H1 (cell line): ENCODE results near the gene MTO1. TPM values are rescaled to one million over a fixed set of nuclear protein-coding genes. Genes with fewer than 3 reads are reported as not detected.

ENCODE experiments used
- ATF3 ChIP-seq: IDR thresholded peaks from 2 replicates; pipeline ENCODE4 v1.6.1; 2011; ENCODE audit warnings: low read depth, mild to moderate bottlenecking, low read length; ENCODE audit not compliant: insufficient read depth
- BCL11A ChIP-seq, 2 experiments: IDR thresholded peaks; one replicate each; pipeline ENCODE4 v1.6.1; 2011; ENCODE audit warnings: low read depth in 2 of 2, low read length in 2 of 2, mild to moderate bottlenecking in 2 of 2
- CBX8 ChIP-seq: fragments of 300-800, 300-1000 bp; sonication (generic); IDR thresholded peaks from 2 replicates; pipeline ENCODE4 v1.7.1; 2016; ENCODE audit warnings: low read depth, low read length, borderline replicate concordance
- CREB1 ChIP-seq: IDR thresholded peaks from 2 replicates; pipeline ENCODE4 v1.6.1; 2012; ENCODE audit warnings: inconsistent platforms
- CTCF ChIP-seq, 3 experiments: IDR thresholded peaks; 1 replicate in 2 of 3; 2 replicates in 1 of 3; pipeline versions ENCODE4 v1.5.1 to v1.6.1; 2011; ENCODE audit warnings: low read length in 3 of 3, mild to moderate bottlenecking in 3 of 3, inconsistent platforms in 2 of 3, low read depth in 1 of 3, moderate library complexity in 1 of 3; ENCODE audit not compliant: insufficient read depth in 1 of 3; ENCODE audit errors: control extremely low read depth in 1 of 3
- E2F6 ChIP-seq: IDR thresholded peaks from 2 replicates; pipeline ENCODE4 v1.6.1; 2012; ENCODE audit warnings: inconsistent platforms
- EP300 ChIP-seq, 2 experiments: IDR thresholded peaks; 1 replicate in 1 of 2; 2 replicates in 1 of 2; pipeline ENCODE4 v1.6.1; 2011 to 2012; ENCODE audit warnings: low read depth in 2 of 2, low read length in 2 of 2, mild to moderate bottlenecking in 2 of 2, borderline replicate concordance in 1 of 2, inconsistent platforms in 1 of 2, moderate library complexity in 1 of 2
- KDM4A ChIP-seq: IDR thresholded peaks from one replicate; pipeline ENCODE4 v1.7.1; 2012; ENCODE audit warnings: low read depth, mild to moderate bottlenecking, moderate library complexity, low read length, inconsistent platforms; ENCODE audit not compliant: severe bottlenecking
- KDM5A ChIP-seq: fragments of 200-600 bp; IDR thresholded peaks from 2 replicates; pipeline ENCODE4 v1.7.1; 2012; ENCODE audit warnings: mild to moderate bottlenecking, low read length, inconsistent platforms, mixed read lengths
- MAFK ChIP-seq: IDR thresholded peaks from 2 replicates; pipeline ENCODE4 v1.6.1; 2012; ENCODE audit warnings: low read depth, mild to moderate bottlenecking, improper control_type of control experiment, low read length
- MAX ChIP-seq: IDR thresholded peaks from 2 replicates; pipeline ENCODE4 v1.6.1; 2012; ENCODE audit warnings: inconsistent platforms
- NRF1 ChIP-seq: IDR thresholded peaks from 2 replicates; pipeline ENCODE4 v1.6.1; 2011; ENCODE audit warnings: mild to moderate bottlenecking, low read depth, low read length, improper control_type of control experiment
- PHF8 ChIP-seq: fragments of 200-600 bp; sonication (generic); conservative IDR thresholded peaks from 2 replicates; pipeline ENCODE4 v1.7.1; 2012; ENCODE audit warnings: low read depth, mild to moderate bottlenecking, inconsistent platforms, low read length, moderate library complexity
- POLR2AphosphoS5 ChIP-seq: IDR thresholded peaks from 2 replicates; pipeline ENCODE4 v1.6.1; 2011; ENCODE audit warnings: low read depth, low read length
- POU5F1 ChIP-seq: IDR thresholded peaks from 2 replicates; pipeline ENCODE4 v1.6.1; 2011; ENCODE audit warnings: low read depth, mild to moderate bottlenecking, low read length, moderate library complexity
- RBBP5 ChIP-seq: IDR thresholded peaks from 2 replicates; pipeline ENCODE4 v1.7.1; 2012; ENCODE audit warnings: low read depth, mild to moderate bottlenecking, inconsistent platforms, low read length, moderate library complexity, borderline replicate concordance
- RFX5 ChIP-seq: IDR thresholded peaks from 2 replicates; pipeline ENCODE4 v1.6.1; 2011; ENCODE audit warnings: low read depth, low read length, improper control_type of control experiment, borderline replicate concordance
- RXRA ChIP-seq: IDR thresholded peaks from 2 replicates; pipeline ENCODE4 v1.6.1; 2011; ENCODE audit warnings: low read depth, mild to moderate bottlenecking, low read length, moderate library complexity; ENCODE audit not compliant: insufficient read depth
- SUZ12 ChIP-seq: fragments of 200-600 bp; sonication (generic); IDR thresholded peaks from 2 replicates; pipeline ENCODE4 v1.6.1; 2012; ENCODE audit warnings: mild to moderate bottlenecking, inconsistent platforms, low read length, moderate library complexity, mixed read lengths
- TAF7 ChIP-seq: optimal IDR thresholded peaks from 2 replicates; pipeline ENCODE3; 2011; ENCODE audit warnings: low read depth, mild to moderate bottlenecking, inconsistent platforms, low read length, moderate library complexity, borderline replicate concordance
- YY1 ChIP-seq: IDR thresholded peaks from 2 replicates; pipeline ENCODE4 v1.6.1; 2011; ENCODE audit warnings: low read depth, mild to moderate bottlenecking, low read length
- polyA plus RNA-seq, 7 experiments: library from polyadenylated mRNA; depleted of rRNA in 3 of 7; stranded (reverse) in 5 of 7; unstranded in 2 of 7; fragments of >200 nt in 5 of 7; fragments of 200-250 nt in 2 of 7; gene quantifications; 1 replicate in 5 of 7; 2 replicates in 1 of 7; 4 replicates in 1 of 7; pipeline versions ENCODE4 v1.2.1 to v1.2.3, GENCODE V29; 2011 to 2013; ENCODE audit warnings: missing spikeins in 2 of 7, mixed read lengths in 2 of 7
- total RNA-seq: library from RNA; stranded (reverse); fragmentation: NEBNext Ultra II Directional; extraction: Animal tissue kit (Norgen Biotek cat#: 25700); gene quantifications from 2 replicates; pipeline ENCODE4 v1.2.1, GENCODE V29; 2021

Gene MTO1
- total and polyA plus RNA-seq, 2 of the 8 experiments (the other 6 are each of a cell fraction or from before 2014, with no cell fraction given), result 20.9 to 31.6 TPM

GRCh38 chr6:73514746-73515110 is 53.2 kb downstream of the MTO1 start (continued):
- TF ChIP-seq MAFK (no peak), RXRA (no peak), MAX (no peak), E2F6 (no peak), CTCF (IDR thresholded peaks at IDR 0.05; ENCODE audit: control extremely low read depth in 1 of 3, insufficient read depth in 1 of 3, low read depth in 1 of 3, low read length in 3 of 3) (no peak), POU5F1 (no peak), NRF1 (peak; percentile 31; the same call in 1 of the 2 replicates), SUZ12 (no peak), CBX8 (no peak), RFX5 (no peak), RBBP5 (no peak), PHF8 (no peak), TAF7 (peak; percentile 69), CREB1 (no peak), ATF3 (no peak), YY1 (peak; percentile 57; the same call in 1 of the 2 replicates), POLR2AphosphoS5 (peak; percentile 91; the same call in 1 of the 2 replicates), KDM5A (no peak), KDM4A (no peak), BCL11A (IDR thresholded peaks at IDR 0.05; ENCODE audit: low read depth in 2 of 2, low read length in 2 of 2) (no peak), EP300 (IDR thresholded peaks at IDR 0.05; ENCODE audit: borderline replicate concordance in 1 of 2, low read depth in 2 of 2, low read length in 2 of 2) (no peak)
